A549 (cell line): ENCODE measurements around the gene BAHCC1. TPM values are rescaled to one million over a fixed set of nuclear protein-coding genes. Genes with fewer than 3 reads are reported as not detected.

Source experiments
- ATAC-seq, 2 experiments: fragments of 200-7000 bp in 1 of 2; fragments of >200 bp in 1 of 2; cut with Nextera tagmentation in 1 of 2; cut with Tn5 transposase in 1 of 2; 3 replicates each; pipeline versions ENCODE4 v1.8.0 to v1.9.1; 2018 to 2020; ENCODE audit warnings: mild to moderate bottlenecking in 1 of 2, moderate library complexity in 1 of 2
- CTCF ChIA-PET: fragments of 300-600 bp; sonication (Branson Sonifier 250); formaldehyde crosslinking; extraction: SDS; loops from one replicate; lab custom pipeline; 2021; ENCODE audit warnings: antibody characterized with exemption, inconsistent platforms; lab: Yijun Ruan, JAX
- POLR2A ChIA-PET: fragments of 350-600 bp; formaldehyde crosslinking; extraction: SDS; loops from one replicate; lab custom pipeline; 2021; ENCODE audit warnings: antibody characterized with exemption, inconsistent platforms; lab: Yijun Ruan, JAX
- DNase-seq, 2 experiments: peaks; one replicate each; pipeline versions ENCODE4 v3.0.0 to v3.0.0-alpha.2; 2011 to 2016; ENCODE audit warnings: low read depth in 1 of 2, low spot score in 1 of 2
- FAIRE-seq: peaks from 2 replicates; lab custom pipeline; 2011; peaks lifted over from hg19 to GRCh38; lab: Jason Lieb, UNC
- H3K27ac ChIP-seq, 2 experiments: fragments of >200 bp; sonication (Bioruptor Twin); formaldehyde crosslinking; 3 replicates each; pipeline ENCODE4 v1.5.1; 2016 to 2017
- H3K4me1 ChIP-seq: fragments of >200 bp; sonication (Bioruptor Twin); formaldehyde crosslinking; 3 replicates; pipeline ENCODE4 v1.6.1; 2016
- H3K4me2 ChIP-seq: fragments of >200 bp; sonication (Bioruptor Twin); formaldehyde crosslinking; 3 replicates; pipeline ENCODE4 v1.6.1; 2016
- H3K4me3 ChIP-seq: fragments of >200 bp; sonication (Bioruptor Twin); formaldehyde crosslinking; 3 replicates; pipeline ENCODE4 v1.5.1; 2016
- H3K9me3 ChIP-seq: fragments of >200 bp; sonication (Bioruptor Twin); formaldehyde crosslinking; 3 replicates; pipeline ENCODE4 v1.6.1; 2016
- ATOH8 ChIP-seq: fragments of 250-450 bp; sonication (Bioruptor Pico); IDR thresholded peaks from 2 replicates; pipeline ENCODE4 v1.5.0; 2020; ENCODE audit warnings: low read depth, mild to moderate bottlenecking, moderate library complexity
- BHLHE40 ChIP-seq: IDR thresholded peaks from 2 replicates; pipeline ENCODE4 v1.6.1; 2012; ENCODE audit warnings: low read depth, low read length, inconsistent platforms
- CHD4 ChIP-seq: fragments of 200-600 bp; sonication (generic); IDR thresholded peaks from 2 replicates; pipeline ENCODE4 v1.6.1; 2016; ENCODE audit warnings: antibody characterized with exemption, mild to moderate bottlenecking, borderline replicate concordance
- E2F6 ChIP-seq: IDR thresholded peaks from 2 replicates; pipeline ENCODE4 v1.6.1; 2012; ENCODE audit warnings: low read depth, borderline replicate concordance
- EHMT2 ChIP-seq: fragments of 200-600 bp; sonication (generic); IDR thresholded peaks from 2 replicates; pipeline ENCODE4 v1.6.1; 2016; ENCODE audit warnings: antibody characterized with exemption, low read depth, mild to moderate bottlenecking, moderate library complexity
- ELK1 ChIP-seq: fragments of 150-350 bp; IDR thresholded peaks from 2 replicates; pipeline ENCODE4 v1.6.1; 2014; ENCODE audit warnings: low read depth, mild to moderate bottlenecking, low read length
- ESRRA ChIP-seq: fragments of 150-350 bp; IDR thresholded peaks from 2 replicates; pipeline ENCODE4 v1.6.1; 2014; ENCODE audit warnings: mild to moderate bottlenecking, low read length, borderline replicate concordance
- FOSB ChIP-seq: fragments of 250-450 bp; sonication (Bioruptor Pico); IDR thresholded peaks from 2 replicates; pipeline ENCODE4 v1.5.0; 2020; ENCODE audit warnings: mild to moderate bottlenecking, moderate library complexity
- FOSL2 ChIP-seq, 2 experiments: fragments of 450-650 bp in 1 of 2; fragments of >200 bp in 1 of 2; sonication (Bioruptor Twin) in 1 of 2; formaldehyde crosslinking; IDR thresholded peaks; 2 replicates each; pipeline versions ENCODE4 v1.5.0 to v1.6.1; 2016 to 2020; ENCODE audit warnings: mild to moderate bottlenecking in 1 of 2, moderate library complexity in 1 of 2
- FOXS1 ChIP-seq: fragments of 250-450 bp; sonication (Bioruptor Pico); IDR thresholded peaks from 2 replicates; pipeline ENCODE4 v1.5.0; 2020; ENCODE audit warnings: mild to moderate bottlenecking, moderate library complexity
- HDAC2 ChIP-seq: fragments of 200-600 bp; sonication (generic); IDR thresholded peaks from 2 replicates; pipeline ENCODE4 v1.6.1; 2016
- HEYL ChIP-seq: fragments of 250-450 bp; sonication (Bioruptor Pico); IDR thresholded peaks from 2 replicates; pipeline ENCODE4 v1.8.0; 2021; ENCODE audit warnings: mild to moderate bottlenecking, moderate library complexity
- HMGXB4 ChIP-seq: fragments of 250-450 bp; sonication (Bioruptor Pico); IDR thresholded peaks from 2 replicates; pipeline ENCODE4 v1.5.0; 2021; ENCODE audit warnings: mild to moderate bottlenecking, moderate library complexity, borderline replicate concordance
- HOXB5 ChIP-seq: fragments of 250-450 bp; sonication (Bioruptor Pico); IDR thresholded peaks from 2 replicates; pipeline ENCODE4 v1.5.0; 2020; ENCODE audit warnings: mild to moderate bottlenecking, moderate library complexity
- KDM1A ChIP-seq: fragments of 200-600 bp; sonication (generic); IDR thresholded peaks from 2 replicates; pipeline ENCODE4 v1.6.1; 2016; ENCODE audit warnings: low read depth, mild to moderate bottlenecking
- MAFK ChIP-seq: fragments of 450-650 bp; IDR thresholded peaks from 2 replicates; pipeline ENCODE4 v1.6.1; 2014; ENCODE audit not compliant: partially characterized antibody
- MAX ChIP-seq: IDR thresholded peaks from 2 replicates; pipeline ENCODE4 v1.6.1; 2012
- NR3C1 ChIP-seq: fragments of >200 bp; sonication (Bioruptor Twin); formaldehyde crosslinking; IDR thresholded peaks from 3 replicates; pipeline ENCODE4 v1.6.1; 2017
- POLR2AphosphoS2 ChIP-seq: conservative IDR thresholded peaks from 2 replicates; pipeline ENCODE4 v1.6.1; 2012; ENCODE audit warnings: low read length, improper control_type of control experiment, inconsistent platforms
- RAD21 ChIP-seq, 2 experiments: fragments of >200 bp in 1 of 2; sonication (Bioruptor Twin) in 1 of 2; formaldehyde crosslinking in 1 of 2; IDR thresholded peaks in 1 of 2; conservative IDR thresholded peaks in 1 of 2; 2 replicates in 1 of 2; 3 replicates in 1 of 2; pipeline ENCODE4 v1.6.1; 2012 to 2018; ENCODE audit warnings: inconsistent platforms in 1 of 2
- RARB ChIP-seq: fragments of 250-450 bp; sonication (Bioruptor Pico); IDR thresholded peaks from 2 replicates; pipeline ENCODE4 v1.8.0; 2021; ENCODE audit warnings: mild to moderate bottlenecking, moderate library complexity
- REST ChIP-seq: fragments of 200-600 bp; sonication (generic); IDR thresholded peaks from 2 replicates; pipeline ENCODE4 v1.6.1; 2016; ENCODE audit warnings: antibody characterized with exemption, mild to moderate bottlenecking, moderate library complexity
- RNF2 ChIP-seq: fragments of 200-600 bp; sonication (generic); IDR thresholded peaks from 2 replicates; pipeline ENCODE4 v1.6.1; 2016; ENCODE audit warnings: low read depth, mild to moderate bottlenecking, antibody characterized with exemption, moderate library complexity, borderline replicate concordance
- SREBF2 ChIP-seq: fragments of 450-650 bp; IDR thresholded peaks from 2 replicates; pipeline ENCODE4 v1.6.1; 2014; ENCODE audit warnings: mild to moderate bottlenecking, moderate library complexity
- USF2 ChIP-seq: fragments of 450-650 bp; IDR thresholded peaks from 2 replicates; pipeline ENCODE4 v1.6.1; 2014; ENCODE audit warnings: antibody characterized with exemption
- ZFP36 ChIP-seq: fragments of 450-650 bp; IDR thresholded peaks from 2 replicates; pipeline ENCODE4 v1.6.1; 2014; ENCODE audit warnings: borderline replicate concordance; ENCODE audit not compliant: partially characterized antibody
- WGBS: methylation state at CpG from one replicate; pipeline ENCODE4 v1.1.6; 2017; ENCODE audit errors: missing lambda C conversion rate; 5-methylcytosine and 5-hydroxymethylcytosine counted together
- polyA plus RNA-seq, 4 experiments: library from polyadenylated mRNA; depleted of rRNA in 3 of 4; stranded (reverse); fragments of >200 nt; fragmentation: RNase III in 1 of 4; extraction: RNeasy Plus Mini Kit Qiagen cat#74134 plus additional on column Dnase treatment in 1 of 4; gene quantifications; 2 replicates in 3 of 4; 3 replicates in 1 of 4; pipeline ENCODE4 v1.2.3, GENCODE V29; 2011 to 2017

BAHCC1 gene
- polyA plus RNA-seq, 2 of the 4 experiments (the other 2 are of a cell fraction) = 2.6 to 5.8 TPM

GRCh38 chr17:81486199-81486810 lies 91.0 kb downstream of the BAHCC1 start:
- no peak for FAIRE-seq

GRCh38 chr17:81487089-81487486 lies 91.8 kb downstream of the BAHCC1 start:
- no peak for DNase-seq
- 89% methylated on average over 10 of the region's 10 CpGs for WGBS
- Histone ChIP-seq H3K4me3 (peak overlapping the region; percentile 77), H3K4me2 (peak overlapping the region; percentile 97), H3K4me1 (peaks cover 42% of the 10 kb centered on the region), H3K9me3 (no peaks in the 10 kb centered on the region), H3K27ac (peak overlapping the region; percentile 97 to 98; a peak in 5 of 6 replicates)
- POLR2A ChIA-PET = interaction anchor here (0.6 to 1.6 kb wide), 2 partner anchors 13 to 198 kb away, joined by 3 to 6 read pairs; no protein-coding TSS in a partner anchor
- FAIRE-seq = no peak
- no peak for ATAC-seq
- CTCF ChIA-PET = interaction anchor here (1.0 to 5.6 kb wide), 11 partner anchors 11 to 232 kb away, joined by 3 to 60 read pairs (median 7); no protein-coding TSS in a partner anchor
- TF ChIP-seq HDAC2 = no peak
- no peak for TF ChIP-seq ATOH8
- TF ChIP-seq REST = no peak
- no peak for TF ChIP-seq SREBF2
- no peak for TF ChIP-seq FOSL2 (IDR thresholded peaks at IDR 0.05)
- TF ChIP-seq FOSL2 (CRISPR knock-in tag; IDR thresholded peaks at IDR 0.05) = no peak
- TF ChIP-seq FOXS1 = no peak
- no peak for TF ChIP-seq MAFK
- TF ChIP-seq HEYL (CRISPR knock-in tag) = no peak
- no peak for TF ChIP-seq RARB (CRISPR knock-in tag)
- no peak for TF ChIP-seq CHD4
- TF ChIP-seq RNF2 = no peak
- TF ChIP-seq POLR2AphosphoS2 = no peak
- no peak for TF ChIP-seq HMGXB4 (CRISPR knock-in tag)

More at GRCh38 chr17:81486199-81486810, 91.0 kb downstream of the BAHCC1 start:
- Histone ChIP-seq H3K4me2 (no peak overlapping the region), H3K4me3 (no peak overlapping the region)
- 91% methylated on average over 17 of the region's 17 CpGs for WGBS
- TF ChIP-seq MAX = no peak
- TF ChIP-seq NR3C1 = no peak
- no peak for TF ChIP-seq SREBF2
- TF ChIP-seq USF2 = no peak
- no peak for TF ChIP-seq BHLHE40
- no peak for TF ChIP-seq ELK1
- TF ChIP-seq ESRRA = no peak
- no peak for TF ChIP-seq MAFK
- no peak for TF ChIP-seq FOSB (CRISPR knock-in tag)
- TF ChIP-seq RNF2 = no peak
- no peak for TF ChIP-seq ZFP36
- TF ChIP-seq EHMT2 = no peak
- no peak for TF ChIP-seq RAD21 (conservative IDR thresholded peaks at IDR 0.05 in 1 of 2, IDR thresholded peaks at IDR 0.05 in 1 of 2)
- no peak for TF ChIP-seq E2F6
- no peak for TF ChIP-seq HDAC2
- no peak for TF ChIP-seq HOXB5 (CRISPR knock-in tag)
- no peak for TF ChIP-seq KDM1A
- TF ChIP-seq HEYL (CRISPR knock-in tag) = no peak
- no peak for TF ChIP-seq FOXS1
- TF ChIP-seq, all 56 proteins: peak for 0
- Histone ChIP-seq H3K9me3 (no peaks in the 10 kb centered on the region), H3K27ac (no peak overlapping the region), H3K4me1 (peaks cover 43% of the 10 kb centered on the region)
- ChIA-PET CTCF (interaction anchor here (1.0 to 8.6 kb wide), 11 partner anchors 26 to 227 kb away, joined by 3 to 184 read pairs (median 11); no protein-coding TSS in a partner anchor), POLR2A (interaction anchor here (0.6 kb wide), 1 partner anchor 197 kb away, joined by 3 read pairs; no protein-coding TSS in a partner anchor)
- DNase-seq (no peak), ATAC-seq (no peak)
